ENCODE results near the gene ATXN7. TPM values are rescaled to one million over a fixed set of nuclear protein-coding genes. Genes with fewer than 3 reads are reported as not detected.

ATXN7 gene
- total and polyA plus RNA-seq, 2 of the 13 experiments (the other 11 are each of a cell fraction or from before 2014, with no cell fraction given): 13.8 to 20.0 TPM

GRCh38 chr3:63979093-63979885 is 115.6 kb downstream of the ATXN7 start (continued):
- no peak for TF ChIP-seq ZNF318 (CRISPR knock-in tag; IDR thresholded peaks at IDR 0.05)
- TF ChIP-seq CBFB (CRISPR knock-in tag; IDR thresholded peaks at IDR 0.05): no peak
- TF ChIP-seq NFAT5 (CRISPR knock-in tag; IDR thresholded peaks at IDR 0.05): no peak
- no peak for TF ChIP-seq NPAS2 (CRISPR knock-in tag; IDR thresholded peaks at IDR 0.05; ENCODE audit: borderline replicate concordance)
- no peak for TF ChIP-seq ZBTB46 (CRISPR knock-in tag; IDR thresholded peaks at IDR 0.05; ENCODE audit: borderline replicate concordance)

Measured in HepG2 (cell line).